C4-2B (cell line): ENCODE data around the gene BTF3.

Experiments used
- CTCF ChIP-seq: fragments of 450-650 bp; conservative IDR thresholded peaks from 2 replicates; pipeline ENCODE4 v1.5.1; 2017; ENCODE audit warnings: mild to moderate bottlenecking
- ZFX ChIP-seq: fragments of 450-650 bp; IDR thresholded peaks from 2 replicates; pipeline ENCODE4 v1.6.1; 2017

- TF ChIP-seq CTCF, result no peak
- TF ChIP-seq ZFX, result no peak
Observed at GRCh38 chr5:73544429-73545402, 46.5 kb downstream of the BTF3 start.
